SK-N-SH treated with all-trans-retinoic acid at 6 μM for 48 hours (cell line): ENCODE results near the gene CLCN6.

Experiments
- ATAC-seq: fragments of 200-7000 bp; cut with Tn5 transposase; 3 replicates; pipeline ENCODE4 v1.9.1; 2020; ENCODE audit warnings: mild to moderate bottlenecking, moderate library complexity
- ARNTL ChIP-seq: fragments of 450-650 bp; formaldehyde crosslinking; IDR thresholded peaks from 2 replicates; pipeline ENCODE4 v1.5.0; 2020; ENCODE audit warnings: low read depth, mild to moderate bottlenecking, moderate library complexity, borderline replicate concordance
- BACH2 ChIP-seq: fragments of 250-450 bp; sonication (Bioruptor Pico); IDR thresholded peaks from 2 replicates; pipeline ENCODE4 v1.9.0; 2021; ENCODE audit warnings: mild to moderate bottlenecking, borderline replicate concordance
- CREB5 ChIP-seq: fragments of 250-450 bp; sonication (Bioruptor Pico); IDR thresholded peaks from 2 replicates; pipeline ENCODE4 v1.5.1; 2020; ENCODE audit warnings: low read depth, mild to moderate bottlenecking, moderate library complexity
- ESRRG ChIP-seq: fragments of 250-450 bp; sonication (Bioruptor Pico); IDR thresholded peaks from 2 replicates; pipeline ENCODE4 v1.6.1; 2021; ENCODE audit warnings: mild to moderate bottlenecking
- GLIS3 ChIP-seq: fragments of 250-450 bp; sonication (Bioruptor Pico); IDR thresholded peaks from 2 replicates; pipeline ENCODE4 v1.5.0; 2020; ENCODE audit warnings: mild to moderate bottlenecking, moderate library complexity
- ISL1 ChIP-seq: fragments of 250-450 bp; sonication (Bioruptor Pico); IDR thresholded peaks from 2 replicates; pipeline ENCODE4 v2.1.2; 2022; ENCODE audit warnings: mild to moderate bottlenecking, moderate library complexity
- OSR1 ChIP-seq: fragments of 250-450 bp; sonication (Bioruptor Pico); IDR thresholded peaks from 2 replicates; pipeline ENCODE4 v1.8.0; 2022; ENCODE audit warnings: moderate library complexity, mild to moderate bottlenecking, inconsistent platforms
- PATZ1 ChIP-seq: fragments of 250-450 bp; sonication (Bioruptor Pico); IDR thresholded peaks from 2 replicates; pipeline ENCODE4 v1.8.0; 2020; ENCODE audit warnings: mild to moderate bottlenecking, moderate library complexity, borderline replicate concordance
- POU6F1 ChIP-seq: fragments of 250-450 bp; sonication (Bioruptor Pico); IDR thresholded peaks from 2 replicates; pipeline ENCODE4 v1.8.0; 2021; ENCODE audit warnings: low read depth, mild to moderate bottlenecking, moderate library complexity, borderline replicate concordance
- PPARA ChIP-seq: fragments of 250-450 bp; sonication (Bioruptor Pico); IDR thresholded peaks from 2 replicates; pipeline ENCODE4 v1.5.0; 2020; ENCODE audit warnings: mild to moderate bottlenecking, borderline replicate concordance
- SNAI2 ChIP-seq: fragments of 250-450 bp; sonication (Bioruptor Pico); IDR thresholded peaks from 2 replicates; pipeline ENCODE4 v1.5.0; 2020; ENCODE audit warnings: mild to moderate bottlenecking, moderate library complexity
- TCF4 ChIP-seq: fragments of 250-450 bp; sonication (Bioruptor Pico); IDR thresholded peaks from 2 replicates; pipeline ENCODE4 v1.8.0; 2021; ENCODE audit warnings: mild to moderate bottlenecking, moderate library complexity, borderline replicate concordance
- TOX ChIP-seq: fragments of 250-450 bp; sonication (Bioruptor Pico); IDR thresholded peaks from 2 replicates; pipeline ENCODE4 v1.8.0; 2021; ENCODE audit warnings: mild to moderate bottlenecking, moderate library complexity, borderline replicate concordance
- ZFP30 ChIP-seq: fragments of 450-650 bp; formaldehyde crosslinking; IDR thresholded peaks from 2 replicates; pipeline ENCODE4 v1.5.0; 2022; ENCODE audit warnings: mild to moderate bottlenecking, moderate library complexity
- ZNF565 ChIP-seq: fragments of 450-650 bp; formaldehyde crosslinking; conservative IDR thresholded peaks from 2 replicates; pipeline ENCODE4 v1.5.0; 2020; ENCODE audit warnings: low read depth, mild to moderate bottlenecking, moderate library complexity
- ZNF70 ChIP-seq: fragments of 450-650 bp; formaldehyde crosslinking; IDR thresholded peaks from 2 replicates; pipeline ENCODE4 v1.5.0; 2020; ENCODE audit warnings: mild to moderate bottlenecking, moderate library complexity
- TF ChIP-seq, protein P1 (sequence below): fragments of 250-450 bp; sonication (Bioruptor Pico); IDR thresholded peaks from 2 replicates; pipeline ENCODE4 v1.5.0; 2020; ENCODE audit warnings: mild to moderate bottlenecking, moderate library complexity
- TF ChIP-seq, protein P2 (sequence below): fragments of 250-450 bp; sonication (Bioruptor Pico); IDR thresholded peaks from 2 replicates; pipeline ENCODE4 v1.5.1; 2021; ENCODE audit warnings: mild to moderate bottlenecking, moderate library complexity

Gene CLCN6

DNA sequence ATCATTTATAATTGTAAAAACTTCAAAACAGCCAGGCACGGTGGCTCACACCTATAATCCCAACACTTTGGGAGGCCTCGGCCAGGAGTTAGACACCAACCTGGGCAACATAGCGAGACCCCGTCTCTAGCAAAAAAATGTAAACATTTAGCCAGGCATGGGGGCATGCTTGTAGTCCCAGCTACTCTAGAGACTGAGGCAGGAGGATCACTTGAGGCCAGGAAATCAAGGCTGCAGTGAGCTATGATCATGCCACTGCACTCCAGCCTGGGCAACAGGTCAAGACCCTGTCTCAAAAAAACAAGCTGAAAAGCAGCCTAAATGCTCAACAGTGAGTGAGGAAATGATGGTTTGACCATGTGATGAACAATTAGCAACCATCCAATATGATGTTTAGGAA, 36.7 kb upstream of the CLCN6 start:
- no peak for ATAC-seq
- TF ChIP-seq ZNF565 (CRISPR knock-in tag) (no peak), CREB5 (CRISPR knock-in tag) (no peak), SNAI2 (CRISPR knock-in tag) (no peak)

DNA sequence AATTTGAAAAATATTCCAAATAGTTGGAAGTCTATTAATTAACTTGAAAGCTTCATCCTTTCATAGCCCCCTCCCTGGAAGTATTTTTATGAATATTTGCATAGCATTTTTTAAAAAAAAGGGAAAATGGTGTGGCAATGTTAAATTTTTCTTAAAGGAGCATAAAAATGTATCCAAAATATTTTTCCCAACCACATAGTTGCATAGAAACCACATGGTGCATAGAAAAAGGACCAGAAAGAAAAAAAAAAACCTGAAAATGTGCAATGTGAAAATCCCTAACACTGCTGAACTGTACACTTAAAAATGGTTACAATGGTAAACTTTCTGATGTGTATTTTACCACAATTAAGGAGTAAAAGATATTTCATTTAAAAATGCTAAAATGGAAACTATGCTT, 36.0 kb upstream of the CLCN6 start:
- no peak for TF ChIP-seq ZNF70 (CRISPR knock-in tag)
- TF ChIP-seq PATZ1 (CRISPR knock-in tag): no peak
- TF ChIP-seq, protein P1, sequence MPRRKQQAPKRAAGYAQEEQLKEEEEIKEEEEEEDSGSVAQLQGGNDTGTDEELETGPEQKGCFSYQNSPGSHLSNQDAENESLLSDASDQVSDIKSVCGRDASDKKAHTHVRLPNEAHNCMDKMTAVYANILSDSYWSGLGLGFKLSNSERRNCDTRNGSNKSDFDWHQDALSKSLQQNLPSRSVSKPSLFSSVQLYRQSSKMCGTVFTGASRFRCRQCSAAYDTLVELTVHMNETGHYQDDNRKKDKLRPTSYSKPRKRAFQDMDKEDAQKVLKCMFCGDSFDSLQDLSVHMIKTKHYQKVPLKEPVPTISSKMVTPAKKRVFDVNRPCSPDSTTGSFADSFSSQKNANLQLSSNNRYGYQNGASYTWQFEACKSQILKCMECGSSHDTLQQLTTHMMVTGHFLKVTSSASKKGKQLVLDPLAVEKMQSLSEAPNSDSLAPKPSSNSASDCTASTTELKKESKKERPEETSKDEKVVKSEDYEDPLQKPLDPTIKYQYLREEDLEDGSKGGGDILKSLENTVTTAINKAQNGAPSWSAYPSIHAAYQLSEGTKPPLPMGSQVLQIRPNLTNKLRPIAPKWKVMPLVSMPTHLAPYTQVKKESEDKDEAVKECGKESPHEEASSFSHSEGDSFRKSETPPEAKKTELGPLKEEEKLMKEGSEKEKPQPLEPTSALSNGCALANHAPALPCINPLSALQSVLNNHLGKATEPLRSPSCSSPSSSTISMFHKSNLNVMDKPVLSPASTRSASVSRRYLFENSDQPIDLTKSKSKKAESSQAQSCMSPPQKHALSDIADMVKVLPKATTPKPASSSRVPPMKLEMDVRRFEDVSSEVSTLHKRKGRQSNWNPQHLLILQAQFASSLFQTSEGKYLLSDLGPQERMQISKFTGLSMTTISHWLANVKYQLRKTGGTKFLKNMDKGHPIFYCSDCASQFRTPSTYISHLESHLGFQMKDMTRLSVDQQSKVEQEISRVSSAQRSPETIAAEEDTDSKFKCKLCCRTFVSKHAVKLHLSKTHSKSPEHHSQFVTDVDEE: no peak
- TF ChIP-seq GLIS3 (CRISPR knock-in tag): no peak
- TF ChIP-seq ISL1 (CRISPR knock-in tag): no peak
- no peak for TF ChIP-seq PPARA (CRISPR knock-in tag)
- ATAC-seq: no peak

GRCh38 chr1:11771481-11772043, 34.4 kb upstream of the CLCN6 start:
- ATAC-seq: no peak
- TF ChIP-seq, protein P1: no peak
- TF ChIP-seq, protein P2, sequence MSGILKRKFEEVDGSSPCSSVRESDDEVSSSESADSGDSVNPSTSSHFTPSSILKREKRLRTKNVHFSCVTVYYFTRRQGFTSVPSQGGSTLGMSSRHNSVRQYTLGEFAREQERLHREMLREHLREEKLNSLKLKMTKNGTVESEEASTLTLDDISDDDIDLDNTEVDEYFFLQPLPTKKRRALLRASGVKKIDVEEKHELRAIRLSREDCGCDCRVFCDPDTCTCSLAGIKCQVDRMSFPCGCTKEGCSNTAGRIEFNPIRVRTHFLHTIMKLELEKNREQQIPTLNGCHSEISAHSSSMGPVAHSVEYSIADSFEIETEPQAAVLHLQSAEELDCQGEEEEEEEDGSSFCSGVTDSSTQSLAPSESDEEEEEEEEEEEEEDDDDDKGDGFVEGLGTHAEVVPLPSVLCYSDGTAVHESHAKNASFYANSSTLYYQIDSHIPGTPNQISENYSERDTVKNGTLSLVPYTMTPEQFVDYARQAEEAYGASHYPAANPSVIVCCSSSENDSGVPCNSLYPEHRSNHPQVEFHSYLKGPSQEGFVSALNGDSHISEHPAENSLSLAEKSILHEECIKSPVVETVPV (CRISPR knock-in tag): no peak
- TF ChIP-seq ARNTL (CRISPR knock-in tag): no peak
- TF ChIP-seq ESRRG (CRISPR knock-in tag): no peak
- TF ChIP-seq ZFP30 (CRISPR knock-in tag): no peak
- no peak for TF ChIP-seq BACH2 (CRISPR knock-in tag)
- TF ChIP-seq OSR1 (CRISPR knock-in tag): no peak
- no peak for TF ChIP-seq TOX (CRISPR knock-in tag)
- TF ChIP-seq CREB5 (CRISPR knock-in tag): no peak
- TF ChIP-seq PATZ1 (CRISPR knock-in tag): no peak
- no peak for TF ChIP-seq POU6F1 (CRISPR knock-in tag)
- no peak for TF ChIP-seq TCF4 (CRISPR knock-in tag)
